ENCODE measurements around the gene NACAD.
"Not testable (repeated sequence)": the region's sequence is repeated elsewhere in the genome, so short reads cannot be mapped to it uniquely, and the experiment has no call there.

Gene NACAD

DNA sequence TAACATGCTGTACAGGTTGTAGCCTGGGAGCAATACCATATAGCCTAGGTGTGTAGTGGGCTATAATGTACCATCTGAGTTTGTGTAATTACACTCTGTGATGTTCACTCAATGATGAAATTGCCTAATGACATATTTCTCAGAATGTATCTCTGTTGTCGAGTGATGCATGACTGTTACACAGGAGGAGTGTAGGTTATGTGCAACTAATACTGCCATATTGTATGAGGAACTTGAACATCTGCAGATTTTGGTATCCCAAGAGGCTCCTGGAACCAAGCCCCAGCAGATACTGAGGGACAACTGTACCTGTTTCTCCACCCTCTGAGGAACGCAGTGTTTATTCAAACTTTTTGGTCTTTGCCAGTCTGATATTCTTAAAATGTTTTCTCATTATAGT is 38.6 kb downstream of the NACAD start:
- DNase-seq: no peak

DNA sequence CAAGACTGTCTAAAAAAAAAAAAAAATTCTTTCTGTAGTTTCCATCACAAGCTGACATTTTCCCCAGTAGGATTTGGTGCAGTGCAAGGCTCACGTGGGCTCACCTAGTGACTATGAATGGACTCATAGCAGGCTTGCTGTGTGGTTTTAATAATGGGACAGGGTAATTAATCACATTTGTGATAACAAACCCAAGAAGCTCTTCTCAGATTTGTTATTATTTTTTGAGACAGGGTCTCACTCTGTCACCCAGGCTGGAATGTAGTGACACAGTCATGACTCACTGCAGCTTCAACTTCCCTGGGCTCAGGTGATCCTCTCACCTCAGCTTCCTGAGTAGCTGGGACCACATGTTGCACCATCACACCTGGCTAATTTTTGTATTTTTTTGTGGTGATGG is 40.0 kb downstream of the NACAD start:
- DNase-seq: no peak

DNA sequence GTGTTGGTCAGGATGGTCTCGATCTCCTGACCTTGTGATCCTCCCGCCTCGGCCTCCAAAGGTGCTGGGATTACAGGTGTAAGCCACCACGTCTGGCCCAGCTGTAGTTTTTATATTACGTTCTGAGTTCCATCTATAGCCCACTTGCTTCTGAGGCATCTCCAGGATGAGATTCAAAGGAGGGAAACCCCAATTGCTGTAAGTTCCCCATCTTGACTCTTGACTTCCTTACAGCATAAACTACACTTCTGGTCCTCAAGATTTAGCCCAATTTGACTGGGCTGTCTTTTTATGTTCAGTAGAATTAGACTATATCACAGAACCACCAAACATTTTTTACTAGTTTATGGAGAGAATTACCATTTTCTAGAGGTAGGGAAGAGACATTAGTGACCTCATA is 44.4 kb downstream of the NACAD start:
- DNase-seq: no peak

DNA sequence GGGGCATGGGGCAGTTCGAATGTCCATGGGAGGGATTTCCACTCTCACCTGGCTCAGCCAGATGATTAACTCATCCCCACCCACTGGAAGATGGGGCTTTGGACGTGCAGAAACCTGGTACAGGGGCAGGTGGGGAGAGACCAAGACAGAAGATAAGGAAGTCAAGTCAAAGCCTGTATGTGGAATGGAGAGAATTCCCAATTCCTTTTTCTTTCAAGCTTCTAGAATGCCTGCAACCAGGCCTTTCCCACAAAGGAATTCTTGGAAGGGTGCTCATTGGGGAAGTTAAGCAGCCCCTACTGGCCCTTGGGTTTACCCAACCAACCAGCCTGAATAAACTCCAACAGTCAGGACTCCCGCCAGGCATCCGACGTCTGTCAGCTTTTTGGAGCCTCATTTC is 49.7 kb downstream of the NACAD start:
- DNase-seq: no peak

DNA sequence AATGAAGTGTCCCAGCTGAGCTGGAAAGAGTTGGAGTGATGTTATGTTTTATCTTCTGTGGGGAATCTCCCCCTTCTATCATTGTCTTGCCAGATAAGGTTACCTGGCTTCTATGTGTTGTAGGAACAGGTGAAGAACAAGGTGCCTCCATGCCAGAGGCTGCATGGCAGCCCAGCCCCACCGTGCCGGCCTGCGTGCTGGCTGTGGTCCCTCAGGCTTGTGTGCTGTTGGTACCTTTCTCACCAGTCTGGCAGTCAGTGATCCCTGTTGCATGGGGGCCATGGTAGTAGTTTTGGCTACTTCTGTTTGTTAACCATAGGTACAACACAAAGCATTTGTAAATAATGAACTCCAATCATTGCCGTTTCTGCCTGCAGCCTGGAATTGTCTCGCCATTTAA is 50.9 kb downstream of the NACAD start:
- DNase-seq: no peak

DNA sequence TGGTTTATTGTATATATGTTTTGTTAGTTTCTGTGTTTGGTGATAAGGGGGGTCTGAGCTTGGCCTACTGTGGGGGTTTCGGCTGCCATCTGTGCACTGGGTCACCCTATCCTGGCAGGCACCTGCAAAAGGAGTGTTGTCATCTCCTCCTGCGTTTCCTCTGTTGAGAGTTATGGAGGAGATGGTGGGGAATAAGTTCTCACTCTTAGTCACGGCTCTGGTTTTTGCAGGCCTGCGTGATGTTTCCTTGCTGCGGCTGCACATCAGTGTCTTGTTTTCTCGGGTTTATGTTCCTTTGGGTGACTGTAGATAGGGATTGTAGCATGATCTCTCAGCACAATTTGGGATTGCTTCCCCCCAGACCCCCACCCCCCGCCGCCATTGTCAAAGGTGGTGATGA is 52.0 kb downstream of the NACAD start:
- DNase-seq: no peak

DNA sequence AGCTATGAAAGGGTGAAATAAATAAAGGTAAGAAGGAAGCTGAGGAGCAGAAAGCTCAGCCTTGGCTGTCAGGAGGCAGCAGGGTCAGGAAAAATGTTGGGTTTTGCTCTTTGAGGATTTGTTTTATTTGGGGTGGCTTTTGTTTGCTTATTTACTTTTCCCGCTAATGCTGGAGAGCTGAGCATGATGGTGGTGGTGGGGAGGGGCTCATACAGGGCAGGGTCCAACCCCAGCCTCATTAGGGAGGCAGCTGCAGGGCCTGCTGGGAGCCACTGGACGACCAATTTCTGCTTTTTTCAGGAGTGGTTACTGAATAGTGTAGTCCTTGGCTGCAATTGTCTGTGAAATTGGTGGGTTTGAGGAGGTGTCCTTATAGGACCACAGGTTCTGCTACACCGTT is 52.5 kb downstream of the NACAD start:
- no peak for DNase-seq

DNA sequence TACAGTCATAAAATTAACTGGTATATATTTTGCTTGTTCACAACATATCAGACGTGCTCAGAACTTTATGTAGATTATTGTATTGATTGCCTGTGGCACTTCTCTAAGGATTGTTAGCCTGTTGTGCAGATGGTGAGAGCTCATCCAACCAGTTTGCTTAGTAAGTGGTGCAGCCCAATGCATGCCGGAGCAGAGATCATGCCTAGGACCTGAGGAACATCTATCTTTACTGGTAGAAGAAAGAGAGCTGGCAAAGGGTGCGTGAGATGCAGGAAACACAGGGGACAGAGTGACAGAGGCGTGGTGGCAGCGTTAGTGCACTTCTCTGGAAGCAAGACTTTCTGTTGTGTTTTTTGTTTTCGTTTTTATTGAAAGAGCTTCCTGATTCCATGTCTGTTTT is 52.9 kb downstream of the NACAD start:
- no peak for DNase-seq

DNA sequence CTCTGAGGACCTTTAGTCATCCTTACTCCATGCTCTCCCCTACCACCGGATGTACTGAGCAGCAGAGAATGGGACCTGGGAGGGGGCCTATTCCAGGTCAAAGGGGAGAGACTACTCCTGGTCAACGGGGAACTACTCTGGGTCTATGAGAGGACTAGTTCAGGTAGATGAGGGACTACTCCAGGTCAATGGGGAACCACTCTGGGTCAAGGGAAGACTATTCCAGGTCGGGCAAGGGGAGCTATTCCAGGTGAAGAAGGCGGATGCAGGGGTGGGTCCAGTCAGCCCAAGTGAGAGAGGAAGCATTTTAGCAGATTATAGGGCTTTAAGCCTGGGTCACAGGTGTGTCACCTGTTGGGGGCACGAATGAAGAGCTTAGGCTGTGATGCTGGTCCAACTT is 53.4 kb downstream of the NACAD start:
- DNase-seq: no peak

DNA sequence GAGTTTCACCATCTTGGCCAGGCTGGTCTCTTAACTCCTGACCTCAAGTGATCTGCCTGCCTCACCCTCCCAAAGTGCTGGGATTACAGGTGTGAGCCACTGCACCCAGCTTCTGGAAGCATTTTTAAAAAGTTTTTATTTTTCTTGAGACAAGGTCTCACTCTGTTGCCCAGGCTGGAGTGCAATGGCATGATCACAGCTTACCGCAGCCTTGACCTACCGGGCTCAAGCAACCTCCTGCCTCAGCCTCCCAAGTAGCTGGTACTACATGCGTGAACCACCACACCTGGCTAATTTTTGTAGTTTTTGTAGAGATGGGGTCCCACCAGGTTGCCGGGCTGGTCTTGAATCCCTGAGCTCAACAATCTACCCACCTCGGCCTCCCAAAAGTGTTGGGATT is 54.1 kb downstream of the NACAD start:
- DNase-seq: not testable (repeated sequence)

DNA sequence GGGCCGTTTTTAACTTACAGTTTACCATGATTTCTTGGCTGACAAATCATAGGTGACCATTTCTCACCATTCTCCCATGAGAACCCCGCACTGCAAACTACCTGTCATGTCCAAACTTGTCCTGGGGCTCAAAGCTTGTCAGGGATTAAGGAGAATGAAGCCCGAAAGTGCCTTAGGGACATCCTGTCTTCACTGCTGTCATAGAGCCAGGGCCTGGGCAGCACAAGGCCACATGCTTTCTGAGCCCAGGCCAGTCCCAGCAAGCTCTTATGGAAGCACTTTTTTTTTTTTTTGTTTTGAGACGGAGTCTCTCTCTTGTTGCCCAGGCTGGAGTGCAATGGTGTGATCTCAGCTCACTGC is 54.9 kb downstream of the NACAD start:
- no peak for DNase-seq

DNA sequence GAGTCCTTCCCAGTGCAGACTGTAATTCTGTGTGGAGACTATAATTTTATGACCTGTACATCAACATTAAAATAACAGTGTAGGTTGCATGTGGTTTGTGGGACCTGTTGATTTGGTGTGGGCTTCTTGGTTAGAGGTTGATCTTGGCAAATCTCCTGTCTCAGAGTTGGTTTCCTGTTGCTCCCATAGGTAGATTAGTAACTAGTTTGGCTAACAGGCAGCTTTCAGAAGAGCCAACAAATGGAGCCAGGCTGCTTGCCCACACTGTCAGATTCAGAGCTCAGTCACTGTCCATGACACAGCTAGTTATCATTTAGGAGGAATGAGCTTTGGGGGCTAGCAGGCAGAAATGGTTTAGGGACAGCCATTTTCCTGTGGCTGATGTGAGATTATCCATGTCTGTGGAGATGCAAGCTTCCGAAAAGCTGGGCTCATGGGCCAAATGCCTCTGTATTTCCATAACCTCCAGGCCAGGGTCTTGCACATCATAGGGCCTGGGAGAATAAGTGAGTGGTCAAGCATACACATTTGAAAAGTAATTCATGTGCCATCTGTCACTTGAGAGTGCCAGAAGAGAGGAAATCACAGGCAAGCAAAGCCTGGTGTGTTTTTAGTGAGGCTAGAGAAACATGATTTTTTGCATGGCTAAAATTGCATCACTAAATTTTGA is 55.4 kb downstream of the NACAD start:
- DNase-seq: no peak

DNA sequence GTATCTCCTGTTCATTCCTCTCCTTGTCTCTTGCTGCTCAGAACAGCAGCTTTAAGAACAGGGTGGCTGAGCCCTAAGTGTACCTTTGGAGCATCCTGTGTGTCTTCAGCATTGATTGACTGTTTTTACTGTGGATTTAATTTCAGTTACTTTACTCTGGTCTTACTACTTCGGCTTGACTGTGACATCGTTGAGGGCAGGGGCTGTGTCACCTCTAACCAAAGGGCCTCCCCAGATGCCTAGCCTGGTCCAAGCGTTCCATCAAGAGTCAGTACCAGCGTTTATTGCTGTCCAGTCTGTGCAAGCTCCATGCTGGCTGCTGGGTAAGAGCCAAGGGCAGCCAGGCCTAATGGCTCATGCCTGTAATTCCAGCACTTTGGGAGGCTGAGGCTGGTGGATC is 56.3 kb downstream of the NACAD start:
- no peak for DNase-seq

DNA sequence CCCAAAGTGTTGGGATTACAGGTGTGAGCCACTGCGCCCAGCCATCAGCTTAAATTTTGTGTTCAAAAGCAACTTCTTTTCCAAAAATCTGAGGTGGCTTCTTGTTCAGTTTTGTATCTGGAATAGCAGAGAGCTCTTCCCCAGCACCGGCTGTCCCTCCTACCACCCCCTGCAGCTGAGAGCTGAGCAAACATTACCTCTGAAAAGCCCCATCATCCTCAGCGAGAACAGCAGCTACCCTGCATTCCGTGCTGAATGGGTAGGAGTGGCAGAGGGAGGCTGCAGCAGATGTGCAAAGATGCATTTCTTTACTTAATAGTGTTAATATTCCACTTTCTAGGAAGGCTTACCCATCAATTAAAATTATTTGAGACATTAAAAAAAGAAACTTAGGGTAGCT is 56.9 kb downstream of the NACAD start:
- DNase-seq: no peak

Measured in amniotic stem cell (primary cell).